Mucosa of gallbladder (tissue), 1 donor: ENCODE data around the gene WDR81. TPM values are rescaled to one million over a fixed set of nuclear protein-coding genes. Genes with fewer than 3 reads are reported as not detected.

Experiments used
- DNase-seq: peaks from one replicate; pipeline ENCODE4 v3.0.0-alpha.2; 2020; ENCODE audit warnings: low spot score
- total RNA-seq: library from RNA; stranded (reverse); gene quantifications from one replicate; pipeline ENCODE4 v1.2.1, GENCODE V29; 2021
- donor health status: DM: no; HTN: no; CAD: no.

Gene WDR81
- total RNA-seq, 1 donor from 2014 or later: 30.3 TPM

DNA sequence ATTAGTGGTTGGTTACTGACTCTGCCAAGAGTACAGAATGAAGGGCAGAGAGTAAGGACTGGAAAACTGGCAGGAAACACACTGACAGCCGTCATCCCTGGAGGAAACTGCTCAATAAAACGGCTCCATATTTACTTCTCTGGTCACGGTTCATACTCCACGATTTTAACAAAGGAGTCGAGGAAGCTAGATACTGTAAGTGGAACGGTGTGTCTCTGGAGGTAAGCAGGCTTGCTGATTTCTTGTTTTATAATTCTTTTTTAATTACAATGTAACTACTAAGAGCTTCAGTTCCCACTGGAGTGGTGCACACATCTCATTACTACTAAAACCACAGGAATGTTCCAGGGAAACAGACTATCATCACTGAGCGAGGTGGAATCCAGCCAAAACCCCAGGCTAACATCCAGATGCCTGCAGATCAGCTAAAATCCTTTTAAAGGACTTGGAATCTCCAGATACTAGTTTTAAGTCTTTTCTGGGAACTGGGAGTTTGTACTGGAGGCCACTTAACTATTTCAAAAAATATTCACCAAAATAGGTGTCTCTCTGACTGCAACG is 55.1 kb downstream of the WDR81 start:
- peak; percentile 80 for DNase-seq

DNA sequence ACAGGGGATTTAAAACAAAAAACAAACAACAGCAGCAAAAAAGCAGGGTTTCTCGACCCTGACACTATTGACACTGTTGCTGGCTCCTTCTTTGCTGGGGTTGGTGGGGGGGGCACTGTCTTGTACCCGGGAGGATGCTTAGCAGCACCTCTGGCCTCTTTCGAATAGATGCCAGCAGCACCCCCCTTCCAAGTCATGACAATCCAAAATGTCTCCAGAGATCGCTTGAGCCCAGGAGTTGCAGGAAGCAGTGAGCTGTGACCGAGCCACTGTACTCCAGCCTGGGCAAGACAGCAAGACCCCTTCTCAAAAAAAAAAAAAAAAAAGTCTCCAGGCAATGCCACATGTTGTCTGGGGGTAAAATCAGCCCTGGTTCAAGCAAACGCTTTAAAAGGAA is 57.7 kb downstream of the WDR81 start:
- DNase-seq: no peak

DNA sequence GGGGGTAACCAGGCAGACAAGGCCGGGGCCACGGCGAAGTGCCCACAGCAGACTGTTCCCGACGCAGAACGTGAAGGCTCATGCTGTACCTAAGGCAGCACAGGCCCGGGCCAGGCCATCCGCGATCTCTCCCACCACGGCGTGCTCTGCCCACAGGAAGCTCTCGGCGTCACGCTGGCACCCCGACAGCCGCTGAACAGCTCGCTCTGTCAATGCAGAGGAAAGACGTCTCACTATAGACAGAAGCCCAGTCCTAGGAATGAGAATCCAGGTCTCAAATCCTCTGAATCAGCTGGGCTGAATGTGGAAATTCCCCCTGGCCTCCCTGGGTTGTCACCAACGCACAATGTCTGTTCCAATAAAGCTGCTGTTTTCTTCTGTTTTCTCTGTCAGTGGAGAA is 58.8 kb downstream of the WDR81 start:
- DNase-seq: no peak

DNA sequence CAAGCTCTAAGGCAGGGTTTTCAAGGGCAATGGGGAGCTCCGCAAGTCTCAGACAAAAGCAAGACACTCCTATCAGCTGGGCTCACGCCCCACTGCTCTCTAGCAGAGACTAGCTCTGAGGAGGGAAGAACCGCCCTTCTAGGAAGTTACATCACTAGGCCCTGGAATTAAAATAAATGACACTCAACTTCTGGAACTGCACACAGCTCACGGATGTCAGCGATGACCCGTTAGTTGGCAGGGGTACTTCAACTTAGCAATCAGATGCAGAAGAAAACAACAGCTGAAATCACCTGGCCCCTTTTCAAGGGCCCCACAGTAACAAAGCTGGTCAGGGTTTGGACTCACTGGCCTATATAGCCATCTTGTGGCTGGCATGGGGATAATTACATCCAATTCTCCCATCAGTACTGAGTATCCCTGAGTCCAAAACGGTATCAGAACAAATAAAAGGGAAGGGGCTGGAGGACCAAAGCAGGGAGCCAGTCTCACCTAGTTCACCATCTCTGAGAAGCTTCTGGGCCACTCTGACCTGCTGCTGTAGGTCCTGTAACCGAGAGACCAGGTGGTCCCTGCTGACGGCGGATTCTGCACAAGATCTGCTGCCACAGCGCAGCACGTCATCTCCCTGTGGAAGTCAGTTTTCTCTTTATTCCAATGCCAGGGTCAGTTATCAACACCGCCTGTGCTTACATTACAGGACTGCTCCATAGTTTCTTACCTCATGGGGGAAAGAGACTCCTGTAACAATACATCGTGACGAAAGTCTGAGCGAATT is 59.5 kb downstream of the WDR81 start:
- DNase-seq: peak; percentile 69

DNA sequence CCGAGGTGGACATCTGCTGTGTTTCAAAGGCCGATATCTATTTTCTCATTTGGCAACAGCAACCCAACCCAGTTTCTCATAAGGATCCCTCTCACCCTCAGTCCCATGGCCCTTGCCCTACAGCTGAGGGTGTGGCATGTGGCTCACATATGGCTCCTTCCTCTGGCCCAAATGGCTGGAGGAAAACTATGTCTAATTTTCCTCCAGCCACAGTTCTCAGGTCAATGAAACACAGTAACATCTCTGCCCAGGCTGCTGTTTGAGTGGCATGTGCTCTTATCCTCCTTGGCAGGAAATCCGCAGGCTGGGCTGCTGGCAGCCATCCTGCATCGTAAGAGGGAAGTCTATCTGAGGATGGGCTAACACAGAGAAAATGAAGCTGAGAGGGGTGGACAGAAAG is 61.4 kb downstream of the WDR81 start:
- no peak for DNase-seq

DNA sequence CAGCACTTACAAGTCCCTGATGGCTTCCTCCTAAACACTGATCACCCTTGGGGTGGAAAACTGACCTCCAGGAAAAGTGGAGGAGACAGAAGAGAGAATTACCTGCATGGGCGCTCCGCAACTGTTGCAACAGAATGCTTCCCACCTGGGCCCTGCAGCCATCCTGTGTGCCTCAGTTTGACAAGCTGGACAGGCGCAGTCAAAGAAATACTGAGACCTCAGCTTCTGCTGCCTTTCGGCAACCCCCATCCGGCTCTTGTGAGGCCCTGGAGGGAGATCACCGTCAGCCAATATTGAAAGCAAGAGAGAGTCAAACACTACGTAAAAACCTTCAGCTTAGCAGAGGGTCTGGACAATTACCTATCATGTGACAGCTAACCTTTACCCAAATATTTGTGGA is 62.2 kb downstream of the WDR81 start:
- DNase-seq: no peak

DNA sequence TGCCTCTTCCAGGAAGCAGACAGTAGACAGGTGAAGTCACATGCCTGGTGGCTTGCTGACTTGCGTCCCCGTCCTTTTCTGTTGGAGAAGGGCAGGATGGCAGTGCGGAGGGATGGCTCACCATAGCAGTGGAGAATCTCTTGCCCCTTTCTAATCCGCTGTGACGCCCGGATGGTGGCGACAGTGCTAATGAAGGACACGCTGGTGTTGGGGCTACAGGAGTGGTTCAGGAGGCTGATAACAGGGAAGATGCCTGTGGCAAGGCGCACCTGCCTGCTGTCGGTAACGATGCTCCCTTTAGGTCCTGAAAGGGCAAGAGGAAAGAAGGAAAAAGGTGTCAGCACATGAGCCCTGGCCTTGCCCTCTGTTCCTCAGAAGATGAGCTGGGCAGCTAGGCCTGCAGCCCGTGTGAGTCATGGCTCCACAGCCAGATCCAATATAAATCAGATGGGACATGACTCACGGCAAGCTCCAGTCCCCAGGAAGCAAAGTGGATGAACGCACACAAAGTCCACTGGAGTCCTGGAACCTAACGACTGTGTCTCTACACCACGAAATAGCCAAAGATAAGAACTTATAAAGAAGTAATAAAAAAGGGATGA is 62.9 kb downstream of the WDR81 start:
- peak; percentile 77 for DNase-seq

Other genes with a start within 250 kb of the WDR81 start
- gene MYO1C, start 232.0 kb upstream of the WDR81 start, total RNA-seq: 285 TPM
- gene INPP5K, start 208.1 kb upstream of the WDR81 start, total RNA-seq: 38.6 TPM
- 81.8 TPM for gene PITPNA, start 161.9 kb upstream of the WDR81 start, total RNA-seq
- 27.0 TPM for gene SLC43A2, start 95.9 kb upstream of the WDR81 start, total RNA-seq
- gene SCARF1, start 79.0 kb upstream of the WDR81 start, total RNA-seq: 13.2 TPM
- gene RILP, start 74.8 kb upstream of the WDR81 start, total RNA-seq: 11.7 TPM
- gene PRPF8, start 39.8 kb upstream of the WDR81 start, total RNA-seq: 246 TPM
- gene TLCD2, start 14.3 kb upstream of the WDR81 start, total RNA-seq: 6.5 TPM
- gene SERPINF2, start 18.2 kb downstream of the WDR81 start, total RNA-seq: 2.9 TPM
- 129 TPM for gene SERPINF1, start 37.4 kb downstream of the WDR81 start, total RNA-seq
- 13.2 TPM for gene SMYD4, start 105.2 kb downstream of the WDR81 start, total RNA-seq
- 85.6 TPM for gene RPA1, start 105.3 kb downstream of the WDR81 start, total RNA-seq